Measurements from ENCODE around the gene AMPH. TPM values are rescaled to one million over a fixed set of nuclear protein-coding genes. Genes with fewer than 3 reads are reported as not detected.

AMPH gene
- total and polyA plus RNA-seq, 9 of the 15 experiments (the other 6 are each of a cell fraction or from before 2014, with no cell fraction given), result 0.03 to 0.35 TPM; not detected in 7

DNA sequence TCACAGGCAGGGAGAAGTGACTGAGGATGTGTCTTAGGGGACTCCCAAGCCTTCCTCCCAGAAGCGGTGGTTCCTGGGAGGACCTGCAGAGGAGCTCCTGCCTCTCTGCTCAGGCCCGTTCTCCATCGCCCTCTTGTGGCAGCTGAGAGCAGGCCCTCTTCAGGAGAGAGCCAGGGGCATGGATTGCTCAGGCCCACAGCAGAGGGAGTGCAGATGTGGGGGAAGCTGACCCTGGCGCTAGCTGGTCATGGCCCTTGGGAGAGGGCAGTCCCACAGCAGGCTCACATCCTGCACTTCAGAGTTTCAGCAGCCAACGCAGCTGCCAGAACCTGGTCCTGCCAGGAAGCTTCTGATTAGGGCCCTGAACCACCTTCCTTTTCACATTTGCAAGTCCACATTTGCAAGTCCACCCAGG lies 263.0 kb downstream of the AMPH start:
- Histone ChIP-seq H3K36me3 (ENCODE audit: control insufficient read depth, insufficient read depth, low read length) (peaks cover 31% of the 10 kb centered on the region; the same call in 1 of the 3 replicates), H3K9me3 (replicated peaks; ENCODE audit: control insufficient read depth, insufficient read depth, low read depth, low read length) (no peaks in the 10 kb centered on the region), H2AFZ (ENCODE audit: low read depth, low read length) (no peak overlapping the region), H3K9ac (ENCODE audit: insufficient read depth in 1 of 2, low read depth in 2 of 2, low read length in 2 of 2) (no peak overlapping the region), H3K4me3 (no peak overlapping the region), H4K20me1 (replicated peaks; ENCODE audit: control insufficient read depth, insufficient read depth, low read length) (no peaks in the 10 kb centered on the region; the same call in 1 of the 2 replicates), H3K4me1 (replicated peaks in 1 of 2; ENCODE audit: control insufficient read depth in 2 of 2, insufficient read depth in 2 of 2, low read length in 2 of 2) (no peaks in the 10 kb centered on the region), H3K27ac (ENCODE audit: extremely low read depth, low read depth, low read length) (no peak overlapping the region), H3K4me2 (ENCODE audit: insufficient read depth, low read length) (no peak overlapping the region), H3K79me2 (ENCODE audit: control insufficient read depth, insufficient read depth, low read length) (peaks cover 11% of the 10 kb centered on the region; the same call in 2 of the 3 replicates), H3K27me3 (ENCODE audit: control insufficient read depth in 2 of 2, insufficient read depth in 2 of 2, low read length in 2 of 2) (no peaks in the 10 kb centered on the region), H3K9me1 (ENCODE audit: control insufficient read depth, insufficient read depth, low read length) (no peaks in the 10 kb centered on the region)
- ChIA-PET CTCF (ENCODE audit: low intra/inter-chr PET ratio) (no interaction called here), POLR2A (interaction anchor here (0.6 to 1.7 kb wide), 4 partner anchors 33 to 927 kb away, joined by 3 to 4 read pairs (median 3); no protein-coding TSS in a partner anchor)
- no TSS peak for BruUV-seq (replicated peaks)
- FAIRE-seq (peak; percentile 74), ATAC-seq (peak; percentile 92), DNase-seq (ENCODE audit: extremely low read depth in 1 of 4, low spot score in 3 of 4) (peak; percentile 31 to 80 (median 46))
- in situ Hi-C loops (cut with MboI), result no loop called here
- intact Hi-C loops (cut with micrococcal nuclease), result no loop called here
- WGBS (ENCODE audit: insufficient coverage, low coverage, missing lambda C conversion rate), result 45% methylated on average over 5 of the region's 5 CpGs
- TF ChIP-seq HNRNPH1 (optimal IDR thresholded peaks at IDR 0.05; ENCODE audit: low read depth, low read length) (no peak), ZNF589 (CRISPR knock-in tag; IDR thresholded peaks at IDR 0.05; ENCODE audit: low read depth) (no peak), PHB2 (IDR thresholded peaks at IDR 0.05; ENCODE audit: low read depth) (no peak), FOXP1 (CRISPR knock-in tag; IDR thresholded peaks at IDR 0.05) (peak; percentile 22; the same call in 1 of the 2 replicates), ZKSCAN8 (CRISPR knock-in tag; IDR thresholded peaks at IDR 0.05) (no peak), ZNF124 (CRISPR knock-in tag; IDR thresholded peaks at IDR 0.05) (no peak), ZNF12 (CRISPR knock-in tag; IDR thresholded peaks at IDR 0.05) (no peak), ARID1B (IDR thresholded peaks at IDR 0.05) (no peak), PYGO2 (tag; IDR thresholded peaks at IDR 0.05) (no peak), CHD1 (IDR thresholded peaks at IDR 0.05; ENCODE audit: low read length) (no peak), SIX5 (IDR thresholded peaks at IDR 0.05; ENCODE audit: borderline replicate concordance in 1 of 2, insufficient read depth in 1 of 2, low read depth in 1 of 2, low read length in 2 of 2) (no peak), ZNF79 (CRISPR knock-in tag; IDR thresholded peaks at IDR 0.05; ENCODE audit: low read depth) (no peak)
- TF ChIP-seq, protein P1, sequence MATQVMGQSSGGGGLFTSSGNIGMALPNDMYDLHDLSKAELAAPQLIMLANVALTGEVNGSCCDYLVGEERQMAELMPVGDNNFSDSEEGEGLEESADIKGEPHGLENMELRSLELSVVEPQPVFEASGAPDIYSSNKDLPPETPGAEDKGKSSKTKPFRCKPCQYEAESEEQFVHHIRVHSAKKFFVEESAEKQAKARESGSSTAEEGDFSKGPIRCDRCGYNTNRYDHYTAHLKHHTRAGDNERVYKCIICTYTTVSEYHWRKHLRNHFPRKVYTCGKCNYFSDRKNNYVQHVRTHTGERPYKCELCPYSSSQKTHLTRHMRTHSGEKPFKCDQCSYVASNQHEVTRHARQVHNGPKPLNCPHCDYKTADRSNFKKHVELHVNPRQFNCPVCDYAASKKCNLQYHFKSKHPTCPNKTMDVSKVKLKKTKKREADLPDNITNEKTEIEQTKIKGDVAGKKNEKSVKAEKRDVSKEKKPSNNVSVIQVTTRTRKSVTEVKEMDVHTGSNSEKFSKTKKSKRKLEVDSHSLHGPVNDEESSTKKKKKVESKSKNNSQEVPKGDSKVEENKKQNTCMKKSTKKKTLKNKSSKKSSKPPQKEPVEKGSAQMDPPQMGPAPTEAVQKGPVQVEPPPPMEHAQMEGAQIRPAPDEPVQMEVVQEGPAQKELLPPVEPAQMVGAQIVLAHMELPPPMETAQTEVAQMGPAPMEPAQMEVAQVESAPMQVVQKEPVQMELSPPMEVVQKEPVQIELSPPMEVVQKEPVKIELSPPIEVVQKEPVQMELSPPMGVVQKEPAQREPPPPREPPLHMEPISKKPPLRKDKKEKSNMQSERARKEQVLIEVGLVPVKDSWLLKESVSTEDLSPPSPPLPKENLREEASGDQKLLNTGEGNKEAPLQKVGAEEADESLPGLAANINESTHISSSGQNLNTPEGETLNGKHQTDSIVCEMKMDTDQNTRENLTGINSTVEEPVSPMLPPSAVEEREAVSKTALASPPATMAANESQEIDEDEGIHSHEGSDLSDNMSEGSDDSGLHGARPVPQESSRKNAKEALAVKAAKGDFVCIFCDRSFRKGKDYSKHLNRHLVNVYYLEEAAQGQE (IDR thresholded peaks at IDR 0.05; ENCODE audit: borderline replicate concordance), result no peak
- TF ChIP-seq, protein P1 (CRISPR knock-in tag; IDR thresholded peaks at IDR 0.05; ENCODE audit: low read depth), result no peak
- TF ChIP-seq, protein P2, sequence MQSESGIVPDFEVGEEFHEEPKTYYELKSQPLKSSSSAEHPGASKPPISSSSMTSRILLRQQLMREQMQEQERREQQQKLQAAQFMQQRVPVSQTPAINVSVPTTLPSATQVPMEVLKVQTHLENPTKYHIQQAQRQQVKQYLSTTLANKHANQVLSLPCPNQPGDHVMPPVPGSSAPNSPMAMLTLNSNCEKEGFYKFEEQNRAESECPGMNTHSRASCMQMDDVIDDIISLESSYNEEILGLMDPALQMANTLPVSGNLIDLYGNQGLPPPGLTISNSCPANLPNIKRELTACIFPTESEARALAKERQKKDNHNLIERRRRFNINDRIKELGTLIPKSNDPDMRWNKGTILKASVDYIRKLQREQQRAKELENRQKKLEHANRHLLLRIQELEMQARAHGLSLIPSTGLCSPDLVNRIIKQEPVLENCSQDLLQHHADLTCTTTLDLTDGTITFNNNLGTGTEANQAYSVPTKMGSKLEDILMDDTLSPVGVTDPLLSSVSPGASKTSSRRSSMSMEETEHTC (IDR thresholded peaks at IDR 0.05), result no peak

Measured in K562 (cell line).